ENCODE measurements around the gene NES. TPM values are rescaled to one million over a fixed set of nuclear protein-coding genes. Genes with fewer than 3 reads are reported as not detected.
A peak's percentile ranks its signal among the peaks of the same experiment; 100 is the strongest.

The NES gene
- total and polyA plus RNA-seq, 12 donors: 7.7 to 26.9 (median 14.0) TPM

DNA sequence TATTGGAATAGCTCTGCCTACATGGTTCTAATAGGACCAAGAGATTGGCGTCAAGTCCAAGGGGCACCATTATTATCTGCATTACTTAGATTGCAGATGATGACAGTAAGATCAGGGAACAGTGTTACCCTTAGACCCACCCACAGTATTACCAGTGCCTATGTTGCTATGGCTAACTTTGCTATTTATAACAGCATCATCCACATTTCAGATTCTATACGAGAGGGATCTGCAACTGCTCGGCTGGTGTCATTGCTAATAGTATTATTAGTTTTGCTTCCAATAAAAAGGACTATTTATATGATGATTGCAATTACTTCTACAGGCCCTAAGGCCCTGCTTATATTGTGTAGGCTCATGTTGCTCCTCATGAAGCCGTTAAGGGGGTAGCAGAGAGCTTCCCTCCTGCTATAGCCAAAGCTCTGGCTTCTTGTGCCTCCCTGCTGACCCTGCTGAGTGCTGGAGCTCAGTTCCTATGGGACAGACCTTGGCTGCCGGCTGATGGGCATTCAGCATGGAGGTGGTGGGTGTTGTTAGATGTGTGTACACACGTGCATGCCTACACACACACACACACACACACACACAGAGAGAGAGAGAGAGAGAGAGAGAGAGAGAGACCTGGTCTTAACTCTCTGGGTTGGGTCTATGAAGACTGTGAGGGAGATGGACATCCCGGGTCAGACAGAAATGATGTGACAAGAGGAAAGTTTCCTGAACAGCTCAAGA is 34.0 kb downstream of the NES start:
- H3K9me3 ChIP-seq (replicated peaks in 1 of 3): no peaks in the 10 kb centered on the region
- WGBS, 4 donors: 67 to 86% (median 70%) methylated on average over 5 to 7 of the region's 7 CpGs
- no peak for DNase-seq
- H3K4me3 ChIP-seq: no peak overlapping the region
- H3K27me3 ChIP-seq: peaks cover 46% of the 10 kb centered on the region
- intact Hi-C loops (cut with DNase I): no loop called here
- TF ChIP-seq, protein P1, sequence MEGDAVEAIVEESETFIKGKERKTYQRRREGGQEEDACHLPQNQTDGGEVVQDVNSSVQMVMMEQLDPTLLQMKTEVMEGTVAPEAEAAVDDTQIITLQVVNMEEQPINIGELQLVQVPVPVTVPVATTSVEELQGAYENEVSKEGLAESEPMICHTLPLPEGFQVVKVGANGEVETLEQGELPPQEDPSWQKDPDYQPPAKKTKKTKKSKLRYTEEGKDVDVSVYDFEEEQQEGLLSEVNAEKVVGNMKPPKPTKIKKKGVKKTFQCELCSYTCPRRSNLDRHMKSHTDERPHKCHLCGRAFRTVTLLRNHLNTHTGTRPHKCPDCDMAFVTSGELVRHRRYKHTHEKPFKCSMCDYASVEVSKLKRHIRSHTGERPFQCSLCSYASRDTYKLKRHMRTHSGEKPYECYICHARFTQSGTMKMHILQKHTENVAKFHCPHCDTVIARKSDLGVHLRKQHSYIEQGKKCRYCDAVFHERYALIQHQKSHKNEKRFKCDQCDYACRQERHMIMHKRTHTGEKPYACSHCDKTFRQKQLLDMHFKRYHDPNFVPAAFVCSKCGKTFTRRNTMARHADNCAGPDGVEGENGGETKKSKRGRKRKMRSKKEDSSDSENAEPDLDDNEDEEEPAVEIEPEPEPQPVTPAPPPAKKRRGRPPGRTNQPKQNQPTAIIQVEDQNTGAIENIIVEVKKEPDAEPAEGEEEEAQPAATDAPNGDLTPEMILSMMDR (IDR thresholded peaks at IDR 0.05): no peak
- no peak for TF ChIP-seq POLR2A (IDR thresholded peaks at IDR 0.05)
- H3K4me1 ChIP-seq (replicated peaks in 1 of 2): peaks cover 10 to 11% of the 10 kb centered on the region in 2 donors
- no peak overlapping the region for H3K27ac ChIP-seq
- no peaks in the 10 kb centered on the region for H3K36me3 ChIP-seq (replicated peaks in 1 of 2)

DNA sequence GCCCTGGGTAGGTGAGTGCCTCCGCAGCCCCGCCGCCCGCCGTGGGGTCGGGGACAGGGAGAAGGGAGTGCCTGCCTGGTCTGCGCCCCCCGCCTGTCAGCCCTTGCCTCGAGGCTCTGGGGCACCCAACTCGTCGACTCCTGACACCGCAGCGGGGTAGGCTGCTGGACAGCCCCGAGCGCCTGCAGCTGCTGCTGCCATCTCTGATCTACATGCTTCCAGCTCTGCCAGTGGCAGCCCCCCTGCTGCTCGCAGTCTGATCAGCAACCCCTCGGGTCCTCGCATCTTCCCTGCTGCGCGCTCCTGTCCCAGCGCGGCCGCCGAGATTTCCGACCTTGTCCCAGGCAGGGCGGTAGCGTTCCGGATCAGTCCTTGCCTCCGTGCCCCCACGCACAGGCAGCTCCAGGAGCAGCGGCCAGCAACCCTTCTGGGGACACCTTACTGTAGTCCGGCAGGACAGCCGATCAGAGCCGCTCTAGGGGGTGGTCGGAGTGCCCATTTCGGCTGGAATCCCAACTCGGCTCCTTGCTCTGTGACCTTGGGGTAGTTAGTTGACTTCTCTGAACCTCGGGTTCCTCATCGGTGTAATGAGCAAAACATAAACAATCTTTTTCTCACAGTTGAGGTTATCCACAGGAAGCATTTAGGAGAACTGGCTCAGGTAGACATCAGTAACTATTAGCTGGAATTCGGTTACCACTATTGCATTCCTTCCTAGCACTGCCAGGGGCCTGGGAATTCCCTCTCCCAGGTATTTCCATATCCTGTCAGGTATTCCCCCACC is 34.8 kb downstream of the NES start:
- Histone ChIP-seq H3K4me1 (replicated peaks in 1 of 2) (peaks cover 10 to 11% of the 10 kb centered on the region in 2 donors), H3K4me3 (peak overlapping the region in 1 of 4 donors; percentile 49), H3K27ac (peak overlapping the region in 1 of 5 donors; percentile 54), H3K36me3 (replicated peaks in 1 of 2) (no peaks in the 10 kb centered on the region), H3K9me3 (replicated peaks in 1 of 3) (no peaks in the 10 kb centered on the region), H3K27me3 (peaks cover 51% of the 10 kb centered on the region)
- DNase-seq: no peak
- WGBS, 4 donors: 12 to 34% (median 20%) methylated on average over 6 to 40 of the region's 40 CpGs
- TF ChIP-seq POLR2A (IDR thresholded peaks at IDR 0.05): no peak
- TF ChIP-seq, protein P1 (IDR thresholded peaks at IDR 0.05): no peak
- intact Hi-C loops (cut with DNase I): no loop called here

DNA sequence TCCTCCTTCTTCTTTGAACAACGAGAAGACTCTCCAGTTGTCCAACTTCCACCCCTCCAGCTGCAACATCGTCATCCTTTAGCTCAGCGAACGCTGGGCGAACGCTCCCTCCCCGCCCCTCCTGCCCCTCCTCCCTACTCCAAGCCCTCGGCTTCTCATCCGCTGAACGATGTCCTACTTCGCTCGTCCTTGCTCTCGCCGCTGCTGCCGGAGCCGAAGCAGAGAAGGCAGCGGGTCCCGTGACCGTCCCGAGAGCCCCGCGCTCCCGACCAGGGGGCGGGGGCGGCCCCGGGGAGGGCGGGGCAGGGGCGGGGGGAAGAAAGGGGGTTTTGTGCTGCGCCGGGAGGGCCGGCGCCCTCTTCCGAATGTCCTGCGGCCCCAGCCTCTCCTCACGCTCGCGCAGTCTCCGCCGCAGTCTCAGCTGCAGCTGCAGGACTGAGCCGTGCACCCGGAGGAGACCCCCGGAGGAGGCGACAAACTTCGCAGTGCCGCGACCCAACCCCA is 35.4 kb downstream of the NES start, which contains the start of gene BCAN:
Gene BCAN (plus strand): TSS at position 357 of the 504 bp plus-strand sequence. CDS start 3,938 bp downstream, outside the sequence.
- Histone ChIP-seq H3K4me1 (replicated peaks in 1 of 2) (peaks cover 10 to 11% of the 10 kb centered on the region in 2 donors), H3K36me3 (replicated peaks in 1 of 2) (no peaks in the 10 kb centered on the region), H3K27me3 (peaks cover 57% of the 10 kb centered on the region), H3K4me3 (peak within 1 kb of the TSS in 1 of 4 donors; percentile 49), H3K27ac (peak within 1 kb of the TSS in 1 of 5 donors; percentile 54), H3K9me3 (replicated peaks in 1 of 3) (no peaks in the 10 kb centered on the region)
- DNase-seq: peak in 4 of 7 donors; percentile 49 to 73 (median 62)
- TF ChIP-seq, protein P1 (IDR thresholded peaks at IDR 0.05): no peak
- TF ChIP-seq POLR2A (IDR thresholded peaks at IDR 0.05): no peak
- intact Hi-C loops (cut with DNase I): no loop called here
- WGBS, 4 donors: 0 to 1% (median 1%) methylated on average over 18 to 46 of the region's 46 CpGs
